Left ventricle myocardium inferior (tissue), 1 donor: ENCODE results near the gene ZNF519. TPM values are rescaled to one million over a fixed set of nuclear protein-coding genes. Genes with fewer than 3 reads are reported as not detected.

Experiments
- DNase-seq: peaks from one replicate; pipeline ENCODE4 v3.0.0-alpha.2; 2020
- H3K27ac ChIP-seq: fragments of 200-600 bp; replicated peaks from 2 replicates; pipeline ENCODE4 v1.8.0; 2021
- H3K27me3 ChIP-seq: fragments of 200-600 bp; 2 replicates; pipeline ENCODE4 v1.8.0; 2021; ENCODE audit warnings: low read depth
- H3K36me3 ChIP-seq: fragments of 200-600 bp; 2 replicates; pipeline ENCODE4 v1.8.0; 2021
- H3K4me1 ChIP-seq: fragments of 200-600 bp; 2 replicates; pipeline ENCODE4 v1.8.0; 2021
- H3K4me3 ChIP-seq: fragments of 200-600 bp; 2 replicates; pipeline ENCODE4 v1.8.0; 2021; ENCODE audit warnings: mild to moderate bottlenecking, moderate library complexity
- H3K9me3 ChIP-seq: fragments of 200-600 bp; replicated peaks from 2 replicates; pipeline ENCODE4 v1.8.0; 2021
- CTCF ChIP-seq: fragments of 200-600 bp; IDR thresholded peaks from 2 replicates; pipeline ENCODE4 v1.8.0; 2021; ENCODE audit warnings: antibody characterized with exemption, mild to moderate bottlenecking, borderline replicate concordance
- intact Hi-C: fragments of 100-400 bp; cut with micrococcal nuclease; formaldehyde crosslinking; loops from one replicate; pipeline ENCODE4 v1.11.0; 2022
- total RNA-seq: library from RNA; stranded (reverse); fragmentation: NEBNext Ultra II Directional; extraction: Animal tissue kit (Norgen Biotek cat#: 25700); gene quantifications from one replicate; pipeline ENCODE4 v1.2.1, GENCODE V29; 2021
- donor health status: DM: no; HTN: yes; CAD: no; lungs with severe emphysema.

The ZNF519 gene
- total RNA-seq, 1 donor from 2014 or later: 3.8 TPM

GRCh38 chr18:14092625-14093306 lies 39.5 kb downstream of the ZNF519 start:
- Histone ChIP-seq H3K36me3 (peaks cover 16% of the 10 kb centered on the region), H3K27ac (no peak overlapping the region), H3K4me1 (no peaks in the 10 kb centered on the region), H3K27me3 (no peaks in the 10 kb centered on the region), H3K9me3 (no peaks in the 10 kb centered on the region), H3K4me3 (no peak overlapping the region)
- TF ChIP-seq CTCF: no peak
- DNase-seq: no peak
- intact Hi-C loops: no loop called here

- H3K36me3 ChIP-seq: no peaks in the 10 kb centered on the region
- H3K27me3 ChIP-seq: no peaks in the 10 kb centered on the region
- H3K27ac ChIP-seq: no peak overlapping the region
- H3K4me1 ChIP-seq: no peaks in the 10 kb centered on the region
- TF ChIP-seq CTCF: no peak
- no peaks in the 10 kb centered on the region for H3K9me3 ChIP-seq
- no peak overlapping the region for H3K4me3 ChIP-seq
- DNase-seq: no peak
- intact Hi-C loops: loop anchor here (10.0 kb wide), 1 partner anchor 265 kb away; the partner anchor contains the start of gene MC5R
Observed at GRCh38 chr18:14089781-14090180, 42.5 kb downstream of the ZNF519 start.

- DNase-seq: no peak
- H3K36me3 ChIP-seq: no peaks in the 10 kb centered on the region
- H3K27ac ChIP-seq: no peak overlapping the region
- no peaks in the 10 kb centered on the region for H3K4me1 ChIP-seq
- H3K4me3 ChIP-seq: no peak overlapping the region
- intact Hi-C loops: loop anchor here (10.0 kb wide), 1 partner anchor 264 kb away; the partner anchor contains the start of gene MC5R
- H3K27me3 ChIP-seq: no peaks in the 10 kb centered on the region
- no peak for TF ChIP-seq CTCF
- no peaks in the 10 kb centered on the region for H3K9me3 ChIP-seq
Observed at GRCh38 chr18:14089191-14089590, 43.0 kb downstream of the ZNF519 start.

GRCh38 chr18:14086458-14087231 lies 45.6 kb downstream of the ZNF519 start:
- Histone ChIP-seq H3K4me3 (no peak overlapping the region), H3K27ac (no peak overlapping the region), H3K27me3 (no peaks in the 10 kb centered on the region), H3K36me3 (no peaks in the 10 kb centered on the region), H3K4me1 (no peaks in the 10 kb centered on the region), H3K9me3 (no peaks in the 10 kb centered on the region)
- DNase-seq: no peak
- TF ChIP-seq CTCF: peak; percentile 66
- intact Hi-C loops: loop anchor here (10.0 kb wide), 1 partner anchor 262 kb away; the partner anchor contains the start of gene MC5R

- TF ChIP-seq CTCF: no peak
- intact Hi-C loops: loop anchor here (10.0 kb wide), 1 partner anchor 261 kb away; the partner anchor contains the start of gene MC5R
- no peaks in the 10 kb centered on the region for H3K9me3 ChIP-seq
- no peak overlapping the region for H3K27ac ChIP-seq
- no peak overlapping the region for H3K4me3 ChIP-seq
- H3K36me3 ChIP-seq: no peaks in the 10 kb centered on the region
- DNase-seq: no peak
- H3K27me3 ChIP-seq: no peaks in the 10 kb centered on the region
- H3K4me1 ChIP-seq: no peaks in the 10 kb centered on the region
Observed at GRCh38 chr18:14085770-14086457, 46.3 kb downstream of the ZNF519 start.
